IPS-11a (cell line): Measurements from ENCODE around the gene PLXNB3.

ENCODE experiments used
- H3K4me3 ChIP-seq: one replicate; pipeline ENCODE4 v1.5.1; 2013; ENCODE audit warnings: low read depth, low read length, control low read depth

Gene PLXNB3

GRCh38 chrX:153773741-153774575 lies 9.9 kb downstream of the PLXNB3 start:
- no peak overlapping the region for H3K4me3 ChIP-seq

- H3K4me3 ChIP-seq = no peak overlapping the region
These were observed 10.7 kb downstream of the PLXNB3 start for GRCh38 chrX:153774576-153775292.

GRCh38 chrX:153775293-153776119 lies 11.5 kb downstream of the PLXNB3 start:
- H3K4me3 ChIP-seq = no peak overlapping the region

DNA sequence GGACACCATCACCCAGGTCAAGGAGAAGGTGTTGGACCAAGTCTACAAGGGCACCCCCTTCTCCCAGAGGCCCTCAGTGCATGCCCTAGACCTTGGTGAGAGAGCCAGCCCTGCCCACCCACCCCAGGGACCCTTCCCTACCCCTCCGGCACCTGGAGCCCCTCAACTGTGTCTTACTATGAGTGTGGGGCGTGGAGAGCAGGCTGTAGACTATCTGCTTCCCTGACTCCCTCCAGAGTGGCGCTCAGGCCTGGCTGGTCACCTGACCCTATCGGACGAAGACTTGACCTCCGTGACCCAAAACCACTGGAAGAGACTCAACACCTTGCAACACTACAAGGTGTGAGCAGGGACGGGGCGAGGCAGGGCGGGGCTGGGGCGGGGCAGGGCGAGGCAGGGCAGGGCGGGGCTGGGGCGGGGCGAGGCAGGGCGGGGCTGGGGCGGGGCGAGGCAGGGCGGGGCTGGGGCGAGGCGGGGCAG lies 12.1 kb downstream of the PLXNB3 start:
- H3K4me3 ChIP-seq = no peak overlapping the region

DNA sequence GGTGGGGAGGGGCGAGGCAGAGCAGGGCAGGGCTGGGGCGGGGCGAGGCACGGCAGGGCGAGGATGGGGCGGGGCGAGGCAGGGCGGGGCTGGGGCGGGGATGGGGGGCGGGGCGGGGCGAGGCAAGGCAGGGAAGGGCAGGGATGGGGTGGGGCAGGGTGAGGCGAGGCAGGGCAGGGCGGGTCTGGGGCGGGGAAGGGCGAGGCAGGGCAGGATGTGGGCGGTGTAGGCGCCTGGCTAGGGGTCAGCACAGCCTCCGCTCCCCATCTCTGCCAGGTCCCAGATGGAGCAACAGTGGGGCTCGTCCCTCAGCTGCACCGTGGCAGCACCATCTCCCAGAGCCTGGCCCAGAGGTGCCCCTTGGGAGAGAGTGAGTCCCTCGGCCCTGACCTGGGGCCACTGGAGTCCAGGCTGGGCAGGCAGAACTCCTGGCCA lies 12.6 kb downstream of the PLXNB3 start:
- H3K4me3 ChIP-seq = no peak overlapping the region

GRCh38 chrX:153777261-153778090 lies 13.4 kb downstream of the PLXNB3 start:
- no peak overlapping the region for H3K4me3 ChIP-seq

GRCh38 chrX:153778181-153778580 lies 14.1 kb downstream of the PLXNB3 start:
- H3K4me3 ChIP-seq = no peak overlapping the region

GRCh38 chrX:153778684-153779101 lies 14.6 kb downstream of the PLXNB3 start:
- H3K4me3 ChIP-seq = no peak overlapping the region

DNA sequence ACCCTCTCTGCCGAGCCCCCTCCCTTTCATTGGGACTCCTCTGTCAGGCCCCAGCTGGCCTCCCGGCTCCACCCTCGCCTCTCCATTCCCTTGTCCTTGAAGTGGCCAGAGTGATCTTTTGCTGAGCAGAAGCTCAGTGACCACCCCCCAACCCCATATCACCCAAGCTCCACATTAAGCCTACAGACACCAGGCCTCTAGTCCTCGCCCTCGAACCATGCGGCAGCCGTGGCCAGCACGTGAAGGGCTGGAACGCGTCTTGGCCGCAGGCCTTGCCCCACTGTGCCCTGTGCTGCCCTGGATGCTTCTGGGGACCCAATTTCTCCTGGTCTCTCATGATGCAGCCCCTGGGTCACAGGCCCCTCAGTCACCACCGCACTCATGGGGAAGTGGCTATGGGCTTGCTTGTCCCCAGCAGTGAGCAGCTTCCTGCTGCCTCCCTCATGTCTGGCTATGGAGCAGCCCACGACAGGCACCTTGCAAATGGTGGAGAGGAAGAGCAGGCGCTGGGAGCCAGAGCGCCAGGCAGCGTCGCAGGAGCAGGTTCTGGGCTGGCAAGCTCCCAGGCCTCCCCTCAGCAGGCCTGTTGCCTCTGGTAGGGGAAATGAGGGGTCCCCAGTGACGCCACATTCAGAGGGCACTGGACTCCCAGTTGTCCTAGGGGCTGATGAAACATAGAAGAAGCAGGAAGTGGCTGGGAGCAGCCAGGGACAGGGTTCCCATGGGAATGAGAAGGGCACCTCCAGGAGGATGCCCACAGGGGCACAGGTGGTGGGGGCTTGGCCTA lies 16.0 kb downstream of the PLXNB3 start:
- no peak overlapping the region for H3K4me3 ChIP-seq

- no peak within 1 kb of the TSS for H3K4me3 ChIP-seq
These were observed 16.8 kb downstream of the PLXNB3 start, which contains the start of gene SRPK3 for GRCh38 chrX:153780678-153781427. Gene SRPK3, plus strand, starts transcription at chrX:153781041. Its CDS starts 46 bp downstream, at chrX:153781087.

DNA sequence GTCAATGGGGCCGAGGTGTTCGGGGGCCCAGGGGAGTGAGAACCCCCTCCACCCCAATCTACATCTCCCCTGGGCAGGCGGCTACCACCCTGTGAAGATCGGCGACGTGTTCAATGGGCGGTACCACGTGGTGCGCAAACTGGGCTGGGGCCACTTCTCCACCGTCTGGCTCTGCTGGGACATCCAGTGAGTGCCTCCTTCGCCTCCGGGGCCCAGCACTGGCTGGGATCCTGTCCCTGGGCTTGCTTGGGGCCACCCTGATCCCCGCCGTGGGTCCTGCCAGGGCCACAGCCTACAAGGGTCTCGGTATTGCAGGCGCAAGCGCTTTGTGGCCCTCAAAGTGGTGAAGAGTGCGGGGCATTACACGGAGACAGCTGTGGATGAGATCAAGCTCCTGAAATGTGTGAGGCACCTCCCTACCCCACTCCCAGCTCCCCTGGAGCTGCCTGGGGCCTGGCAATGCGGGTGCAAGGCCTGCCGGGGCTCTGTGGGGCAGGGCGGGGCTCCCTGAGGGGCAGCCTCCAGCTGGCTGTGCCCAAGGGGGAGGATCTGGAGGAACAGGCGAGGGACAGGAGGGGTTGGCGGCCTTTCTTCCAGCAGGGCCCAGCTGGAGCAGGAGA lies 17.5 kb downstream of the PLXNB3 start:
- H3K4me3 ChIP-seq = no peak overlapping the region

DNA sequence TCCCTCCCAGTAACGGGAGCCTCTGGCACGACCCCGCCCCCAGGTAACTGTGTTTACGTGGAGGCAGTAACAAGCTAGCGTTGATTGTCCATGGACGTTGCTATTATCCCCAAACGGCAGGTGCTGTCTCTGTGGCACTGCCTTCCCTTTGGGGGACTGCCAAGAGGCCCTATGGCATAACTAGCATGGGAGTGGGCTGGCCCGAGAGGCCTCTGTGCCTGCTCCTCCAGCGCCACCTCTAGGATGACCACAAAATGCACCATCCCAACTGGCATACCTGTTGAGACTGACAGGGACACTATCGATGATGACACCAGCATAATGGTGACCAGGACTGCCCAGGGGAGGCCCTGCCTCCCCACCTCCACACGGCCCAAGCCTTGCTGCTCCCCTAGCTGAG lies 18.3 kb downstream of the PLXNB3 start:
- H3K4me3 ChIP-seq = no peak overlapping the region

- H3K4me3 ChIP-seq = no peak overlapping the region
These were observed 18.8 kb downstream of the PLXNB3 start for GRCh38 chrX:153782871-153783270.

DNA sequence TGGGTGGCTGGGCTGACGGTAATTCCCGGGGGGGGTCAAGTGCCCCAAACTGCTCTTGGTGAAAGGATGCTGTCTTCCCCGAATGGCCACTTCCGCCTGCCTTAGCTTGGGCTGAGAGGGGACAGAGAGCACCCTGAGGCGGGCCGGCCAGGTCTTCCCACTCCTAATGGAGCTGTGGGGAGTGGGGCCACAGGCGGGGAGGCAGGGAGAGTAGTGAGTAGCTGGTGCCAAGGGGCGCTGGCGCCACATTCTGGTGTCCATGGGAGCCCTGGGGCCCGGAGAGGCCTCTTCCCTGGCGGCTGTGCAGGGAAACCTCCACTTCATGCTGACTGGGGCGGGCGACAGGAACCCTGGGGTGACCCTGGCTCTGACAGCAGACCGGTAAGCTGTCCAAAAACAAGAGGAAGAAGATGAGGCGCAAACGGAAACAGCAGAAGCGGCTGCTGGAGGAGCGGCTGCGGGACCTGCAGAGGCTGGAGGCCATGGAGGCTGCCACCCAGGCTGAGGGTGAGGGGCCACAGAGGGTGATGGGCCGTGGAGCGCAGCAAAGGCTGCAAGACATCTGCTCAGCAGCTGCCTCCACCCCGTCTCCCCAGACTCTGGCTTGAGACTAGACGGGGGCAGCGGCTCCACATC lies 19.4 kb downstream of the PLXNB3 start:
- H3K4me3 ChIP-seq = no peak overlapping the region

DNA sequence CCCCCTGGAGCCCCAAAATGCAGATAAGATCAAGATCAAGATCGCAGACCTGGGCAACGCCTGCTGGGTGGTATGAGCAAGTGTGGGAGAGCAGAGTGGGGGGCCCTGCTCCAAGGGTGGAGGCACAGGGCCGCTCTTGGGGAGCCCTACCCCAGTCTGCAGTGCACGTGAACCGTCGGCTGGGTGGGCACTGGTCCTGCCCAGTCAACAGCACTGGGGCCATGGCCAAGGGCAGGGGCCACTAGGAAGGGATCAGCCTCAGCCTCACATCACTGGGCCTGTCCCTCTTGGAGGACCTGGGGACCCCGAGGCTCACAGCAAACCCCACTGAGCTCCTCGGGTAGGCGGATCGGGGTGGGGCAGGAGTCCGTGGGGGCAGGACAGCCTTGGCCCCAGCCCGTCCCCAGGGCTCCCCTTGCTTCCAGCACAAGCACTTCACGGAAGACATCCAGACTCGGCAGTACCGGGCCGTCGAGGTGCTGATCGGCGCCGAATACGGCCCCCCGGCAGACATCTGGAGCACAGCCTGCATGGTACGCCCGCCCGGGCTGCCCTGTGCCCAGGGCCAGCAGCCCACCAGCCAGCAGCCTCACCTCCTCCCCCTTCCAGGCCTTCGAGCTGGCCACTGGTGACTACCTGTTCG lies 20.4 kb downstream of the PLXNB3 start:
- H3K4me3 ChIP-seq = no peak overlapping the region

GRCh38 chrX:153786669-153787068 lies 22.6 kb downstream of the PLXNB3 start:
- no peak overlapping the region for H3K4me3 ChIP-seq

DNA sequence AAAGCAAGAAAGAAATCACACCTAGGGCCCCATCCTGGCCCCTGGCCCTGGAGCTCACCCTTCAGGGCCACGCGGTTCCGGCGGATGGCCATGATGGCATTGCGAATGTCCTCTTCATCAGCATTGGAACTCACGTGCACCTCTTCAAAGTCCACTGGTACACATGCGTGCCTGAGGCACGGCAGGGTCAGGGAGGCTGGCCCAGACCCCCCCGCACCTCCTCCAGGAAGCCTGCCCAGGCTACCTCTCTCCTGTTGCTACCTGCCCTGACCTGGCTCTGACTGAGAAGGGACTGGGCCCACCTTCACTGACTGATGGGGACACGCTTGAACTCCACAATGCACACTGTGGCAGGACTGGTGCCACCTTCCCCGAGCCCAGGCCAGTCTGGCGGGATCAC lies 25.6 kb downstream of the PLXNB3 start:
- no peak overlapping the region for H3K4me3 ChIP-seq
